Mononuclear cell (primary cell): ENCODE results near the gene MARK2. TPM values are rescaled to one million over a fixed set of nuclear protein-coding genes. Genes with fewer than 3 reads are reported as not detected.

Source experiments
- H3K27me3 ChIP-seq: 2 replicates; pipeline ENCODE4 v1.6.0; 2011; ENCODE audit warnings: low read length, control low read depth; ENCODE audit not compliant: insufficient read depth
- H3K4me1 ChIP-seq: 2 replicates; pipeline ENCODE4 v1.5.1; 2011; ENCODE audit warnings: mild to moderate bottlenecking, low read length, control low read depth; ENCODE audit not compliant: insufficient read depth
- H3K4me3 ChIP-seq: 2 replicates; pipeline ENCODE4 v1.5.1; 2011; ENCODE audit warnings: mild to moderate bottlenecking, low read length, moderate library complexity
- H3K9me3 ChIP-seq: 2 replicates; pipeline ENCODE4 v1.5.1; 2011; ENCODE audit warnings: low read depth, mild to moderate bottlenecking, control low read depth, low read length
- total RNA-seq: library from RNA; depleted of rRNA; stranded (reverse); fragments of >200 nt; gene quantifications from one replicate; pipeline ENCODE4 v1.2.3, GENCODE V29; 2012

MARK2 gene
- total RNA-seq, 1 donor = 19.4 TPM

- H3K4me3 ChIP-seq = no peak overlapping the region
- H3K9me3 ChIP-seq = no peaks in the 10 kb centered on the region
- no peaks in the 10 kb centered on the region for H3K27me3 ChIP-seq
These were observed 22.2 kb upstream of the MARK2 start for GRCh38 chr11:63816732-63817131.

DNA sequence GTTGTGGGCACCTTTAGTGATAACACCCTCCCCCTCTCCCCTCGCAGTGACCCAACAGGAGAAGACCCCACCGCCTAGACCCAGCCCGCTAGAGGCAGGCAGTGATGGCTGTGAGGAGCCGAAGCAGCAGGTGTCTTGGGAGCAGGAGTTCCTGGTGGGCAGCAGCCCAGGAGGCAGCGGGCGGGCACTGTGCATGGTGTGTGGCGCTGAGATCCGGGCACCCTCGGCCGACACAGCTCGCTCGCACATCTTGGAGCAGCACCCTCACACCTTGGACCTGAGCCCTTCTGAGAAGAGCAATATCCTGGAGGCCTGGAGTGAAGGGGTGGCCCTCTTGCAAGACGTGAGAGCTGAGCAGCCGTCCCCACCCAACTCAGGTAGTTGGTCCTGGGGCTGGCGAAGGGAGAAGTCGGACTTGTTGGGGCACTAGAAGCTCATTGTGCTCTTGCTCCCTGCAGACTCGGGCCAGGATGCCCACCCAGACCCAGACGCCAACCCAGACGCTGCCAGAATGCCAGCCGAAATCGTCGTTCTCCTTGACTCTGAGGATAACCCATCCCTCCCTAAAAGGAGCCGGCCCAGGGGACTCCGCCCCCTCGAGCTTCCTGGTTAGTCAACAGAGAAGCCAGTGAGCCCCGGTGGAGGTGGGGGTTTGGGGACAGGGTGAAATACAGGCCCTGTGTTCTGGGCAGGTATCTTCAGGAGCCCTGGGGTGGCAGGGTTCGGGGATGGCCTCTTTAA is 21.0 kb upstream of the MARK2 start:
- Histone ChIP-seq H3K27me3 (no peaks in the 10 kb centered on the region), H3K9me3 (no peaks in the 10 kb centered on the region), H3K4me1 (peaks cover 27% of the 10 kb centered on the region), H3K4me3 (no peak overlapping the region)

More at GRCh38 chr11:63816732-63817131, 22.2 kb upstream of the MARK2 start:
- peaks cover 32% of the 10 kb centered on the region for H3K4me1 ChIP-seq

- no peaks in the 10 kb centered on the region for H3K9me3 ChIP-seq
- no peak overlapping the region for H3K4me3 ChIP-seq
- peaks cover 25% of the 10 kb centered on the region for H3K4me1 ChIP-seq
- no peaks in the 10 kb centered on the region for H3K27me3 ChIP-seq
These were observed 20.3 kb upstream of the MARK2 start for GRCh38 chr11:63818609-63819008.

- peaks cover 5% of the 10 kb centered on the region for H3K4me1 ChIP-seq
- no peak overlapping the region for H3K4me3 ChIP-seq
- H3K9me3 ChIP-seq = no peaks in the 10 kb centered on the region
- no peaks in the 10 kb centered on the region for H3K27me3 ChIP-seq
These were observed 17.5 kb upstream of the MARK2 start for GRCh38 chr11:63821411-63821810.

- no peaks in the 10 kb centered on the region for H3K27me3 ChIP-seq
- no peak overlapping the region for H3K4me3 ChIP-seq
- no peaks in the 10 kb centered on the region for H3K4me1 ChIP-seq
- no peaks in the 10 kb centered on the region for H3K9me3 ChIP-seq
These were observed 12.3 kb upstream of the MARK2 start for GRCh38 chr11:63826471-63827190.

- H3K27me3 ChIP-seq = no peaks in the 10 kb centered on the region
- no peak overlapping the region for H3K4me3 ChIP-seq
These were observed 9.0 kb upstream of the MARK2 start for GRCh38 chr11:63829823-63830489.

DNA sequence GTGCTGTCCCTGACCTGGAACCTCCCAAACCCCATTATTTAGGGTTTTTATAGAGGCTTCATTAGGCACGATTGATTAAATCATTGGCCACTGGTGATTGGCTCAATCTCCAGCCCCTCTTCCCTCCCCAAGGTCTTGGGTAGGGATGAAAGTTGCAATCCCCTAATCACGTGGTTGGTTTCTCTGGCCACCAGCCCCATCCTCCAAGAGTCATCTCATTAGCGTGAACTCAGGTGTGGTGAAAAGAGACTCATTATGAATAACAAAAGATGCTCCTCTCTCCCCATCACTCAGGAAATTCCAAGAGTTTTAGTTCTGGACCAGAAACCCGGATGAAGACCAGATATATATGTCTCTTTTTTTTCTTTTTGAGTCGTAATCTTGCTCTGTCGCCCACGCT is 7.6 kb upstream of the MARK2 start:
- no peaks in the 10 kb centered on the region for H3K9me3 ChIP-seq
- H3K27me3 ChIP-seq = no peaks in the 10 kb centered on the region
- no peak overlapping the region for H3K4me3 ChIP-seq
- H3K4me1 ChIP-seq = peaks cover 5% of the 10 kb centered on the region

More at GRCh38 chr11:63829823-63830489, 9.0 kb upstream of the MARK2 start:
- peaks cover 5% of the 10 kb centered on the region for H3K4me1 ChIP-seq
- no peaks in the 10 kb centered on the region for H3K9me3 ChIP-seq

DNA sequence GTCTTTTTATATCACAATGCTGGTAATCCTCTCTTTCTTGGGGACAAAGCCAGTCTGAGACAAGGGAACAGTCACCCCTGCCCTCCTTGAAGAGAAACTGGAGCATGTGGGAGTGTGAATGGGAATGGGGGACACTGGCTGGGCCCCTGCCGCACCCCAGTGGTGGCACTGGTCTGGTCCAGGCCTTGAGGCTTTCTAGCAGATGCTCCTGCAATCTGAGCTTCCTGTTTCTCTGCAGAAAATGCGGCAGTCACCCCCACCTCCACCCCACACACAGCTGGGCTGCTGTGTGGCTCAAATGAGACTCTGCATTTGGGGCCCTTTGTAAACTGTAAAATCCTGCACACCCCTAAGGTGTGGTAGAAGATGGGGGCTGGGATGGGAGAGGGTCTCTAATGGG is 6.6 kb upstream of the MARK2 start:
- Histone ChIP-seq H3K4me3 (no peak overlapping the region), H3K27me3 (no peaks in the 10 kb centered on the region), H3K9me3 (no peaks in the 10 kb centered on the region), H3K4me1 (peaks cover 11% of the 10 kb centered on the region)

- no peaks in the 10 kb centered on the region for H3K9me3 ChIP-seq
- peaks cover 18% of the 10 kb centered on the region for H3K4me1 ChIP-seq
- no peak overlapping the region for H3K4me3 ChIP-seq
- H3K27me3 ChIP-seq = no peaks in the 10 kb centered on the region
These were observed 5.9 kb upstream of the MARK2 start for GRCh38 chr11:63833048-63833447.

DNA sequence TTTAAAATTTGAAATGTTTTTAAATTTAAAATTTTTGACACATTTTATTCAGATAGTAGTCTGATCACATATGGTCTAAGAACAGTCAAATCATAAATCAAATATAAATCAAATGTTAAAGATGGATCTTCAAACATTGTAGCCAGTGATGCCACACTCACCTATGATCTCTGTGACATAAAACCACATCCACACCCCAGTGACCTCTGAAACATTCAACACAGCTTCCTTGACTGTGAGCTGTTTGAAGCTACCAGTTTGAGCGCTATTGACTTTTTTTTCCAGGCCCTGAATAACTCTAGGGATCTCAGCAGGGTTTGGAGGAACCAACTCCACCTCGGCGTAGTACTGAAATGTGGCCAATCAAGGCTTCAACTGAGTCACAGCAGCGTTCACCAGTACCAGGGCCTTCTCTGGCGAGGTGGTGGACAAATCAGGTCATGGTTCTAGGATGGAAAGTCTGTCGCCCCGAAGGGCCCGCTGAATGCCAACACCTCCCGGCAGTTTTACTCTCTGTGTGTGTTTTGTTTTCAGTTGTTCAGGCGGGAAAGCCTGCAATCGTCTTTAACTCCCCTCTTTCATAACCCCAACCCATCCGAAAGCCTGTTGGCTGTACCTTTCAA is 4.3 kb upstream of the MARK2 start:
- H3K9me3 ChIP-seq = no peaks in the 10 kb centered on the region
- no peaks in the 10 kb centered on the region for H3K27me3 ChIP-seq
- H3K4me3 ChIP-seq = no peak overlapping the region
- peaks cover 22% of the 10 kb centered on the region for H3K4me1 ChIP-seq

- H3K9me3 ChIP-seq = no peaks in the 10 kb centered on the region
- H3K4me3 ChIP-seq = no peak overlapping the region
- H3K27me3 ChIP-seq = no peaks in the 10 kb centered on the region
- peaks cover 24% of the 10 kb centered on the region for H3K4me1 ChIP-seq
These were observed 3.8 kb upstream of the MARK2 start for GRCh38 chr11:63835158-63835545.

GRCh38 chr11:63837027-63837688 is 1.8 kb upstream of the MARK2 start:
- no peaks in the 10 kb centered on the region for H3K27me3 ChIP-seq
- H3K9me3 ChIP-seq = no peaks in the 10 kb centered on the region
- peaks cover 44% of the 10 kb centered on the region for H3K4me1 ChIP-seq
- no peak overlapping the region for H3K4me3 ChIP-seq

GRCh38 chr11:63837739-63838138 is 1.2 kb upstream of the MARK2 start:
- Histone ChIP-seq H3K4me3 (no peak overlapping the region), H3K4me1 (peaks cover 45% of the 10 kb centered on the region), H3K9me3 (no peaks in the 10 kb centered on the region), H3K27me3 (no peaks in the 10 kb centered on the region)

GRCh38 chr11:63838150-63838677 is 696 bp upstream of the MARK2 start:
- Histone ChIP-seq H3K27me3 (no peaks in the 10 kb centered on the region), H3K4me1 (peaks cover 50% of the 10 kb centered on the region), H3K4me3 (peak overlapping the region; percentile 99), H3K9me3 (no peaks in the 10 kb centered on the region)
